ENCODE results near the gene FKBP2. TPM values are rescaled to one million over a fixed set of nuclear protein-coding genes. Genes with fewer than 3 reads are reported as not detected.

The FKBP2 gene
- total RNA-seq, 1 experiment from 2014 or later, result 27.8 TPM

DNA sequence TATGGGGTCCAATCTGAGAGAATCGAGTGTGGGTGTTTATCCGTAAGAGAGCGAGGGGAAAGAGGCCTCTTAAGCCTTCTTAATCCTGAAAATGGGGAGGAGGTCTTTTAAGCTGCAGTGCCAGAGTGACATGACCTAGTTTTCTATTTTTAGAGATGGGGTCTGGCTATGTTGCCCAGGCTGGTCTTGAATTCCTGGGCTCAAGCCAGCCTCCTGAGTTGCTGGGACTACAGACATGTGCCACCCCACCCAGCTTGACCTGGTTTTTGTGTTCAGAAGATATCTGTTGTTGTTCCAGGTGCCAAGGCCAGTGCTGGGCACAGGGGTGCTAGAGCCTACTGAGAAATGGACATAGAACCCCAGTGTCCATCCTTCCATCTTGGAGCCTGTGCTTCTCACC lies 42.2 kb downstream of the FKBP2 start:
- Histone ChIP-seq H3K9ac (ENCODE audit: low read length) (peak overlapping the region; percentile 82), H3K36me3 (ENCODE audit: insufficient read depth, low read length) (0 out of 2 replicates have a peak, but pooled peaks cover 5% of the 10 kb centered on the region), H3K9me3 (ENCODE audit: low read length) (no peaks in the 10 kb centered on the region), H3K27ac (ENCODE audit: low read length) (no peak overlapping the region), H2AFZ (ENCODE audit: low read length) (no peak overlapping the region), H3K79me2 (ENCODE audit: low read length) (peaks cover 14% of the 10 kb centered on the region), H3K9me2 (replicated peaks; ENCODE audit: insufficient read depth, low read length) (no peaks in the 10 kb centered on the region), H3K4me1 (ENCODE audit: low read length) (peaks cover 22% of the 10 kb centered on the region), H3K4me3 (ENCODE audit: low read length) (0 out of 2 replicates have a peak overlapping the region, but pooled peaks have one; percentile 92), H3K27me3 (ENCODE audit: low read length) (no peaks in the 10 kb centered on the region), H3K4me2 (ENCODE audit: low read depth, low read length, poor library complexity, severe bottlenecking) (peak overlapping the region; percentile 97), H4K20me1 (ENCODE audit: insufficient read depth, low read depth, low read length) (no peaks in the 10 kb centered on the region)
- no peak for DNase-seq

DNA sequence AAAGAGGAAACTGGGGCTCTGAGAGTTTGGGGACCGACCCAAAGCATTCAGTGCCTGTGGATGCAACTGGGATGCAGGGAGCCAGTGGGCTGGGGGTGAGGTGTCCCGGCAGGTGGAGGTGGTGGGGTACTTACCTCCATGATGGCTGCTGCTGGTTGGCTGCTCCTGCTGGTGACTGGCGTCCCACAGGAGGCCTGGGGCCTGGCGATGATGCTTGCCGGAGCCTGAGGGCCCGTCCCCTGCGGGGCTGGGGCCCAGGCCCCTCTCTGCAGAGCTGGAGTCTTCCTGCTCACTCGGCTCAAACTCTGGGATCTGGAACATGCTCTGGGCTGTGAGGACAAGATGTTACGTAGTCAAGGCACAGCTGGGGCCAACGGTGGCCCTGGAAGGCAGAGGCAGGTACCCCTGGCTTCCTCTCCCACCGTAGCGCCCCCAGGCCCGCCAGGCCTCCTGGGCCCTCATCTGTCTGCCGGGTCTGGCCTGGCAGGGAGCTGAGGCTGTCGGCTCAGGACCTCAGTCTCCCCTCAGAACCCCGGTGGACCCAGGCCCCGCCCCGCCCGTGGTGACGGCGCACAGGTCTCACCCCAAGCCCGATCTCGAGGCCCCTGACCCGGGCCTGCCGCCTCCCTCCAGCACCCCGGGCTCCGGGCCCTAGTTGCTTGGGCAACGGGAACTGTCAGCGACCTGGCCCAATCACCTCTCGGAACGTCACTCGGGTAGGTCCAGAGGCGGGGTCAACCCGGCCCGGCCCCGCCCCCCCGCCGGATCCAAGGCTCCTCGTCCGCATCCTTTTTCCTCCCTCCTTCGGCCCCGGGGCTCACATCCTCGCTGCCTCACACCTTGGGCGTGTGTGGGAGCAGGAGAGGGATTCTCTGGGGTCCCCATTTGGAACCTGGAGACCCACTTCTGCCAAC lies 43.4 kb downstream of the FKBP2 start, which contains the start of gene BAD:
BAD (minus strand) TSS at position 618 of the 914 bp plus-strand sequence; CDS start at position 321, 297 bp downstream.
- H3K9me2 ChIP-seq (replicated peaks; ENCODE audit: insufficient read depth, low read length), result no peaks in the 10 kb centered on the region
- H3K79me2 ChIP-seq (ENCODE audit: low read length), result peaks cover 14% of the 10 kb centered on the region
- H4K20me1 ChIP-seq (ENCODE audit: insufficient read depth, low read depth, low read length), result no peaks in the 10 kb centered on the region
- peak within 1 kb of the TSS; percentile 97 for H3K4me2 ChIP-seq (ENCODE audit: low read depth, low read length, poor library complexity, severe bottlenecking)
- H3K9me3 ChIP-seq (ENCODE audit: low read length), result no peaks in the 10 kb centered on the region
- peak; percentile 98 for DNase-seq
- peaks cover 22% of the 10 kb centered on the region for H3K4me1 ChIP-seq (ENCODE audit: low read length)
- 0 out of 2 replicates have a peak, but pooled peaks cover 5% of the 10 kb centered on the region for H3K36me3 ChIP-seq (ENCODE audit: insufficient read depth, low read length)
- H2AFZ ChIP-seq (ENCODE audit: low read length), result peak within 1 kb of the TSS; percentile 76
- H3K4me3 ChIP-seq (ENCODE audit: low read length), result peak within 1 kb of the TSS; percentile 92
- no peaks in the 10 kb centered on the region for H3K27me3 ChIP-seq (ENCODE audit: low read length)
- peak within 1 kb of the TSS; percentile 84 for H3K27ac ChIP-seq (ENCODE audit: low read length)
- H3K9ac ChIP-seq (ENCODE audit: low read length), result peak within 1 kb of the TSS; percentile 82

DNA sequence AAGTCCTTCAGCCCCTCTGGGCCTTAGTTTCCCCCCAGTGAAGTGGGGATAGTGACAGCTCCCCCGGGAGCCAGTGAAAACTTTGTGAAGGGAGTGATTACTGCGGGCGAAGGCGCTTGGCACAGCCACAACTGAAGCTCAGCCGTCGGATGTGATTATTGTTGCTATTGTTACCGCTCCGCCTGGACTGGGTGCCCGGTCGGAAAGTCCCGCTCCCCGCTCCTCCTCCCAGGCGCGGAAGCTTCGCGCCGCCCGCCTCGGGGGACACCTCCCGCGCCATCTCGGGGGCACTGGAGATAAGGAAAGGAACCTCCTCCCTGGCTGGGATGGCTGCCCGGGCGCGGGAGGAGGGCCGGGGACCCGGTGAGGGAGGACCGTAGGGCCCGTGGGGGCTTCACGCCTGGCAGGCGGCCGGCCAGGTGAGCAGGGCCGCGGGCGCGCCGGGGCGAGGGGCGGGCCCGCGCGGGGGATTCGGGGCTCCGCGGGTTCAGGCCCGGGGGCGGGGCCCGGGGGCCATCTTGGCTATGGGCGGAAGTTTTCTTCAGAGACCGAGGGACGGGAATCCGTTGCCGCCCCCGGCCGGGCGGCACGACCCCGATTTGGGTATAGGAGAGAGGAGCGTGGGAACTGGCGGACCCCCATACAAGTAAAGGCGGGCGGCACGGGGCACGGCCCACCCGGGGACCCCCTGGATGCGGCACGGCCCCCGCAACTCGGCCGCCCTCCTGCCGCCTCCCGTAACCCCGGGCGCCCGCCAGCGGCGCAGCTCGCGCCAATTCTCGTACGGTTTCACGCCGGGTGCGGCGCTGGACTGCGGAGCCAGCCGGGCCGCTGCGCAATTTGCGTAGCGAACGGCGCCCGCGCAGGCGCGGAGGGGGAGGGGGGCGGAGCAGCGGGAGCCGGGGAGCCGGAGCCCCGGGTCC lies 44.3 kb downstream of the FKBP2 start, which contains the start of gene GPR137:
GPR137 (plus strand) TSS at position 887 of the 923 bp plus-strand sequence. CDS start 677 bp downstream, outside the sequence.
- Histone ChIP-seq H2AFZ (ENCODE audit: low read length) (peak within 1 kb of the TSS; percentile 76), H3K9ac (ENCODE audit: low read length) (peak within 1 kb of the TSS; percentile 82), H3K4me3 (ENCODE audit: low read length) (peak within 1 kb of the TSS; percentile 92), H3K9me3 (ENCODE audit: low read length) (no peaks in the 10 kb centered on the region), H3K36me3 (ENCODE audit: insufficient read depth, low read length) (0 out of 2 replicates have a peak, but pooled peaks cover 5% of the 10 kb centered on the region), H3K4me1 (ENCODE audit: low read length) (peaks cover 22% of the 10 kb centered on the region), H4K20me1 (ENCODE audit: insufficient read depth, low read depth, low read length) (no peaks in the 10 kb centered on the region), H3K79me2 (ENCODE audit: low read length) (peaks cover 14% of the 10 kb centered on the region), H3K27me3 (ENCODE audit: low read length) (no peaks in the 10 kb centered on the region), H3K4me2 (ENCODE audit: low read depth, low read length, poor library complexity, severe bottlenecking) (peak within 1 kb of the TSS; percentile 97), H3K27ac (ENCODE audit: low read length) (peak within 1 kb of the TSS; percentile 84), H3K9me2 (replicated peaks; ENCODE audit: insufficient read depth, low read length) (no peaks in the 10 kb centered on the region)
- DNase-seq, result peak; percentile 95

DNA sequence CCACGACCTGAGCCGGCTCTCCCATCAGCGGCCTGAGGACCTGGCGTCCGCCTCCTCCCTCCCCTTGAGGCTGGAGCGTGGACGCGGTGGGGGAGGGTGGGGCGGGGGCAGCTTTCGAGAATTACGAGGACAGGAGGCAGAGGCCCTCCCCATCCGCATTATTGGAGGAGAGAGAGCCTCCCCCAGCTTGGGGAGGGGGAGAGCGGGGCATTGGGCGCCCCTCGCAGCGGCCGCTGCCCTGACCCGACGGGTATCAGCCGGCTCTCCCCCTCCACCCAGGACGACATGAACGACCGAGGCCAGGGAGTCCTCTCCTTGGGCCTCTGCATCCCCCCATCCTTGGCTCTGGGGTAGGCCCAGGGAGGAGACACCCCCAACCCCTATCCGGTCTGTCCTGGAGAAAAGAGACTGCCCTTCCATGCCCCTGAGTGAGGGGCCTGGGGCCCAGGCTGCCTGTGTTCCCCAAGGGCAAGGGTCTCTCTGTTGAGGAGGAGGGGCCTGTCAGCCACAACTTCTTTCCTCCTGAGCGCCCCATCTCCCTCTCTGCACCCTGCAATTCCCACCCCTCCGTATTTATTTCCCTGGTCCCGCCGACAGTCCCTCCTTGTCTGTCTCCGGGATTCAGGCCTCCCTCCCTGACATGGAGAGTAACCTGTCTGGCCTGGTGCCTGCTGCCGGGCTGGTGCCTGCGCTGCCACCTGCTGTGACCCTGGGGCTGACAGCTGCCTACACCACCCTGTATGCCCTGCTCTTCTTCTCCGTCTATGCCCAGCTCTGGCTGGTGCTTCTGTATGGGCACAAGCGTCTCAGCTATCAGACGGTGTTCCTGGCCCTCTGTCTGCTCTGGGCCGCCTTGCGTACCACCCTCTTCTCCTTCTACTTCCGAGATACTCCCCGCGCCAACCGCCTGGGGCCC lies 45.2 kb downstream of the FKBP2 start:
- no peaks in the 10 kb centered on the region for H3K27me3 ChIP-seq (ENCODE audit: low read length)
- H3K9me3 ChIP-seq (ENCODE audit: low read length), result no peaks in the 10 kb centered on the region
- H3K79me2 ChIP-seq (ENCODE audit: low read length), result peaks cover 14% of the 10 kb centered on the region
- H4K20me1 ChIP-seq (ENCODE audit: insufficient read depth, low read depth, low read length), result no peaks in the 10 kb centered on the region
- H3K4me1 ChIP-seq (ENCODE audit: low read length), result peaks cover 22% of the 10 kb centered on the region
- H2AFZ ChIP-seq (ENCODE audit: low read length), result 0 out of 2 replicates have a peak overlapping the region, but pooled peaks have one; percentile 46
- no peaks in the 10 kb centered on the region for H3K9me2 ChIP-seq (replicated peaks; ENCODE audit: insufficient read depth, low read length)
- H3K36me3 ChIP-seq (ENCODE audit: insufficient read depth, low read length), result 0 out of 2 replicates have a peak, but pooled peaks cover 5% of the 10 kb centered on the region
- peak overlapping the region; percentile 82 for H3K9ac ChIP-seq (ENCODE audit: low read length)
- peak overlapping the region; percentile 92 for H3K4me3 ChIP-seq (ENCODE audit: low read length)
- DNase-seq, result peak; percentile 72
- peak overlapping the region; percentile 97 for H3K4me2 ChIP-seq (ENCODE audit: low read depth, low read length, poor library complexity, severe bottlenecking)
- H3K27ac ChIP-seq (ENCODE audit: low read length), result 0 out of 2 replicates have a peak overlapping the region, but pooled peaks have one; percentile 27

DNA sequence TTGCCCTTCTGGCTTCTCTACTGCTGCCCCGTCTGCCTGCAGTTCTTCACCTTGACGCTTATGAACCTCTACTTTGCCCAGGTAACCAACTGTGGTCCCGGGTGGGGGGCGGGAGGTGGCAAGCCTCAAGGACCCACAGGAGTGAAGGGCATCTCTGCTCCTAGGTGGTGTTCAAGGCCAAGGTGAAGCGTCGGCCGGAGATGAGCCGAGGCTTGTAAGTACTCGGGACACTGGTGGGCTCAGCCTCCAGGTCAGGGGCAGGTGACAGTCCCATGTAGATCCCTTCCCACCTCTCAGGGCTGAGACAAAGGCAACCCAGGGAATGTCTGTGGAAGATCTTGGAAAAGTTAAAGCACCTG lies 45.9 kb downstream of the FKBP2 start:
- 0 out of 2 replicates have a peak, but pooled peaks cover 5% of the 10 kb centered on the region for H3K36me3 ChIP-seq (ENCODE audit: insufficient read depth, low read length)
- no peaks in the 10 kb centered on the region for H3K27me3 ChIP-seq (ENCODE audit: low read length)
- H3K4me2 ChIP-seq (ENCODE audit: low read depth, low read length, poor library complexity, severe bottlenecking), result peak overlapping the region; percentile 97
- H3K9me3 ChIP-seq (ENCODE audit: low read length), result no peaks in the 10 kb centered on the region
- peaks cover 14% of the 10 kb centered on the region for H3K79me2 ChIP-seq (ENCODE audit: low read length)
- peaks cover 22% of the 10 kb centered on the region for H3K4me1 ChIP-seq (ENCODE audit: low read length)
- H3K9me2 ChIP-seq (replicated peaks; ENCODE audit: insufficient read depth, low read length), result no peaks in the 10 kb centered on the region
- no peak overlapping the region; the same call in 1 of the 2 replicates for H3K9ac ChIP-seq (ENCODE audit: low read length)
- H4K20me1 ChIP-seq (ENCODE audit: insufficient read depth, low read depth, low read length), result no peaks in the 10 kb centered on the region
- no peak for DNase-seq
- no peak overlapping the region for H3K27ac ChIP-seq (ENCODE audit: low read length)
- H3K4me3 ChIP-seq (ENCODE audit: low read length), result peak overlapping the region; percentile 92; the same call in 1 of the 2 replicates
- H2AFZ ChIP-seq (ENCODE audit: low read length), result no peak overlapping the region

DNA sequence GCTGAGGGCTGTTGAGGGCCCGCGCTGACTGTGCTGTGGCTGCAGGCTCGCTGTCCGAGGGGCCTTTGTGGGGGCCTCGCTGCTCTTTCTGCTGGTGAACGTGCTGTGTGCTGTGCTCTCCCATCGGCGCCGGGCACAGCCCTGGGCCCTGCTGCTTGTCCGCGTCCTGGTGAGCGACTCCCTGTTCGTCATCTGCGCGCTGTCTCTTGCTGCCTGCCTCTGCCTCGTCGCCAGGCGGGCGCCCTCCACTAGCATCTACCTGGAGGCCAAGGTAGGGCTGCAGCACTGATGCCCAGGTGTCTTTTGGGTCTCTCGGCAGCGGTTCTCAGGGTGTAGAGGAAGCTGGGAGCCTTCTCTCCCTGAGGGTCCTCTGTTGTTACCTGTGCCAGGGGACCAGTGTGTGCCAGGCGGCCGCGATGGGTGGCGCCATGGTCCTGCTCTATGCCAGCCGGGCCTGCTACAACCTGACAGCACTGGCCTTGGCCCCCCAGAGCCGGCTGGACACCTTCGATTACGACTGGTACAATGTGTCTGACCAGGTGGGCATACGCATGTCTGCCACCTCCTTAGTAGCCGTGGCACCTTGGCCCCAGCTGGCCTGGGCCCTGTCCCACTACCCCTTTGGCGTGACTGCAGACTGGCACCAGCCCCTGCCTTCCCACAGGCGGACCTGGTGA lies 46.9 kb downstream of the FKBP2 start:
- DNase-seq, result no peak
- Histone ChIP-seq H3K36me3 (ENCODE audit: insufficient read depth, low read length) (no peaks in the 10 kb centered on the region), H3K4me2 (ENCODE audit: low read depth, low read length, poor library complexity, severe bottlenecking) (no peak overlapping the region), H3K27ac (ENCODE audit: low read length) (no peak overlapping the region), H3K4me3 (ENCODE audit: low read length) (no peak overlapping the region), H3K4me1 (ENCODE audit: low read length) (peaks cover 22% of the 10 kb centered on the region), H3K9me2 (replicated peaks; ENCODE audit: insufficient read depth, low read length) (no peaks in the 10 kb centered on the region), H4K20me1 (ENCODE audit: insufficient read depth, low read depth, low read length) (no peaks in the 10 kb centered on the region), H3K27me3 (ENCODE audit: low read length) (no peaks in the 10 kb centered on the region), H3K79me2 (ENCODE audit: low read length) (peaks cover 14% of the 10 kb centered on the region), H2AFZ (ENCODE audit: low read length) (no peak overlapping the region), H3K9ac (ENCODE audit: low read length) (no peak overlapping the region), H3K9me3 (ENCODE audit: low read length) (no peaks in the 10 kb centered on the region)

DNA sequence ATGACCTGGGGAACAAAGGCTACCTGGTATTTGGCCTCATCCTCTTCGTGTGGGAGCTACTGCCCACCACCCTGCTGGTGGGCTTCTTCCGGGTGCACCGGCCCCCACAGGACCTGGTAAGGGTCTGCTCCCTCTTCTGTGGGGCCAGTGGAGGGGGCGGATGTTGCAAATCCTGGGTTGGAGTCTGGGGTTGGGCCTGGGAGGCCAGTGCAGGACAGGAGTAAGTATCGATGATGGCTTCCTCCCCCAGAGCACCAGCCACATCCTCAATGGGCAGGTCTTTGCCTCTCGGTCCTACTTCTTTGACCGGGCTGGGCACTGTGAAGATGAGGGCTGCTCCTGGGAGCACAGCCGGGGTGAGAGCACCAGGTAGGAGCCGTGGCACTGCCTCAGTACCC lies 47.5 kb downstream of the FKBP2 start:
- no peak overlapping the region for H3K27ac ChIP-seq (ENCODE audit: low read length)
- H3K4me3 ChIP-seq (ENCODE audit: low read length), result no peak overlapping the region
- no peak overlapping the region for H3K9ac ChIP-seq (ENCODE audit: low read length)
- H3K27me3 ChIP-seq (ENCODE audit: low read length), result no peaks in the 10 kb centered on the region
- no peaks in the 10 kb centered on the region for H3K36me3 ChIP-seq (ENCODE audit: insufficient read depth, low read length)
- H3K4me2 ChIP-seq (ENCODE audit: low read depth, low read length, poor library complexity, severe bottlenecking), result no peak overlapping the region
- H3K9me2 ChIP-seq (replicated peaks; ENCODE audit: insufficient read depth, low read length), result no peaks in the 10 kb centered on the region
- peaks cover 20% of the 10 kb centered on the region for H3K4me1 ChIP-seq (ENCODE audit: low read length)
- no peak overlapping the region for H2AFZ ChIP-seq (ENCODE audit: low read length)
- no peaks in the 10 kb centered on the region for H3K9me3 ChIP-seq (ENCODE audit: low read length)
- DNase-seq, result no peak
- peaks cover 8% of the 10 kb centered on the region for H3K79me2 ChIP-seq (ENCODE audit: low read length)
- no peaks in the 10 kb centered on the region for H4K20me1 ChIP-seq (ENCODE audit: insufficient read depth, low read depth, low read length)

All from Karpas-422 (cell line).